Measurements from ENCODE around the gene PDZD2. TPM values are rescaled to one million over a fixed set of nuclear protein-coding genes. Genes with fewer than 3 reads are reported as not detected.
"Not testable (repeated sequence)": the region's sequence is repeated elsewhere in the genome, so short reads cannot be mapped to it uniquely, and the experiment has no call there.

The PDZD2 gene
- total RNA-seq, 4 donors from 2014 or later = 13.7 to 26.7 (median 24.1) TPM

DNA sequence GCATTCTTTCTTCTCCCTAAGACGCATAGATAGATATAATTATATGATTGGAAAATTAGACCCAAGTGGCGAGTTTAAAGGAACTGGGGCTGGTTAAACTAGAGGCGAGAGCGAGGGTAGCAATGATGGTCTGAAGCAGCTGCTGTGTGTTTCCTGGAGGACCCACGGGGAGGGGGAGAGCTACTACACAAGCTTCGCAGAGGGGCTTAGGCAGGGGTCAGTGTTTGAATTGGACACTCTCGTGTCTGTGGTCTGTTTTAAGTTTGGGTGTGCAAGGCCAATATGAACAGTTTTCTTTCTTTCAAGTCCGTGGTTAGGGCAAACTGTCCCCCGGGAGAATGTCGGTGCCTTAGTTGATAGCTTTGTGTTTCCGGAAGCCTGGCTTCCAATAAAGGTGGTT, 43.1 kb downstream of the PDZD2 start:
- Histone ChIP-seq H3K4me3 (no peak overlapping the region), H3K27ac (no peak overlapping the region), H3K36me3 (no peaks in the 10 kb centered on the region), H3K4me1 (no peaks in the 10 kb centered on the region), H3K9me3 (no peaks in the 10 kb centered on the region), H3K27me3 (no peaks in the 10 kb centered on the region)
- no peak for DNase-seq
- TF ChIP-seq POLR2A (IDR thresholded peaks at IDR 0.05) = no peak
- TF ChIP-seq, protein P1, sequence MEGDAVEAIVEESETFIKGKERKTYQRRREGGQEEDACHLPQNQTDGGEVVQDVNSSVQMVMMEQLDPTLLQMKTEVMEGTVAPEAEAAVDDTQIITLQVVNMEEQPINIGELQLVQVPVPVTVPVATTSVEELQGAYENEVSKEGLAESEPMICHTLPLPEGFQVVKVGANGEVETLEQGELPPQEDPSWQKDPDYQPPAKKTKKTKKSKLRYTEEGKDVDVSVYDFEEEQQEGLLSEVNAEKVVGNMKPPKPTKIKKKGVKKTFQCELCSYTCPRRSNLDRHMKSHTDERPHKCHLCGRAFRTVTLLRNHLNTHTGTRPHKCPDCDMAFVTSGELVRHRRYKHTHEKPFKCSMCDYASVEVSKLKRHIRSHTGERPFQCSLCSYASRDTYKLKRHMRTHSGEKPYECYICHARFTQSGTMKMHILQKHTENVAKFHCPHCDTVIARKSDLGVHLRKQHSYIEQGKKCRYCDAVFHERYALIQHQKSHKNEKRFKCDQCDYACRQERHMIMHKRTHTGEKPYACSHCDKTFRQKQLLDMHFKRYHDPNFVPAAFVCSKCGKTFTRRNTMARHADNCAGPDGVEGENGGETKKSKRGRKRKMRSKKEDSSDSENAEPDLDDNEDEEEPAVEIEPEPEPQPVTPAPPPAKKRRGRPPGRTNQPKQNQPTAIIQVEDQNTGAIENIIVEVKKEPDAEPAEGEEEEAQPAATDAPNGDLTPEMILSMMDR (IDR thresholded peaks at IDR 0.05) = no peak
- intact Hi-C loops (cut with DNase I) = no loop called here
- 56 to 70% methylated on average over 11 of the region's 11 CpGs for WGBS, 2 donors

DNA sequence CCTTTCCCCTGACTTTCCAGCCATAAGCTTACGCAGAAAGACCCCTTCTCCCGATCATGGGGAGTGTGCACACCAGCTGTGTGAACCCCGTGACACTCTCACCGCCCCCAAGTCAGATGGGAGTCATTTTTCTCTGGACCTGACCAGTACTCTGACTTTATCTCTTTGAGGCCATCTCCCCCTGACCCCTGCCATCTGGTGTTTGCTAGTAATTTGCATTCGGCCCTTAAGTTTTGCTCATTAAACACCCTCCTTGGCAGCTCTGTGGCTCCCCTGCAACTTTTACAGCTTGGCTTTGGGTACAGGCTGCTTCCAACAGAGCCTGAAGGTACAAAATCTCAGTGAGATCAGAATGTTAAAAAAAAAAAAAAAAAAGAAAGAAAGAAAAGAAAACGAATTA, 43.9 kb downstream of the PDZD2 start:
- WGBS, 2 donors = 65 to 66% methylated on average over 6 of the region's 6 CpGs
- H3K27me3 ChIP-seq = no peaks in the 10 kb centered on the region
- H3K27ac ChIP-seq = no peak overlapping the region
- no peak overlapping the region for H3K4me3 ChIP-seq
- TF ChIP-seq, protein P1 (IDR thresholded peaks at IDR 0.05) = no peak
- no peak for TF ChIP-seq POLR2A (IDR thresholded peaks at IDR 0.05)
- H3K36me3 ChIP-seq = no peaks in the 10 kb centered on the region
- DNase-seq = no peak
- no peaks in the 10 kb centered on the region for H3K9me3 ChIP-seq
- H3K4me1 ChIP-seq = no peaks in the 10 kb centered on the region
- intact Hi-C loops (cut with DNase I) = no loop called here

DNA sequence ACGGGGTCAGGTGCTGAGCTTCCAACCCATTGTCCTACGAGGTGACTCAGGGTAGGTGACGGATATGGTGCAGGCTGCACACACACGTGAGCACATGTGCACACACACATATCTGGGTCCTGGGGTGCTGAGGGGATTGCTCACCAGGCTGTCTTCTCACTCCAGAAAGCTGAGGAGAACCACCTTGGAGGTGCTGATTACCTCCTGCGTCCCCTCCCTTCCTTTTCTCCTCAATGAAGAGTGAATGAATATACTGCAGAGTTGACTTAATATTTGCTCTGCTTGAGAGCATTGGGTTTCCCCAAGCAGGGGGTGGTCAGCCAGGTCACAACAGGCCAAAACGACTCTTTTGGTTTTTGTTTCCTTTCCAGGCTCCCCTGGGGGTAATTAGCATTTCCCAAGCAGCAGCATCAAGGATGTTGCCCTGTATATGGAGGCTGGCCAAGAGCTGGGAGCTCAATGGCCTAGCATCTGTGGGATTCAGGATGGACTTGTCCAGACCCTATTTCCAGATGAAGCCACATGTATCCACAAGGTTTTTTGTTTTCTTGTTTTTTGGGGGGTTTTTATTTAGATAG, 49.7 kb downstream of the PDZD2 start:
- no peak overlapping the region for H3K27ac ChIP-seq
- WGBS, 2 donors = 45 to 57% methylated on average over 6 of the region's 6 CpGs
- H3K9me3 ChIP-seq = no peaks in the 10 kb centered on the region
- H3K36me3 ChIP-seq = no peaks in the 10 kb centered on the region
- intact Hi-C loops (cut with DNase I) = no loop called here
- no peak for DNase-seq
- H3K4me3 ChIP-seq = no peak overlapping the region
- TF ChIP-seq, protein P1 (IDR thresholded peaks at IDR 0.05) = no peak
- no peak for TF ChIP-seq POLR2A (IDR thresholded peaks at IDR 0.05)
- H3K27me3 ChIP-seq = no peaks in the 10 kb centered on the region
- no peaks in the 10 kb centered on the region for H3K4me1 ChIP-seq

DNA sequence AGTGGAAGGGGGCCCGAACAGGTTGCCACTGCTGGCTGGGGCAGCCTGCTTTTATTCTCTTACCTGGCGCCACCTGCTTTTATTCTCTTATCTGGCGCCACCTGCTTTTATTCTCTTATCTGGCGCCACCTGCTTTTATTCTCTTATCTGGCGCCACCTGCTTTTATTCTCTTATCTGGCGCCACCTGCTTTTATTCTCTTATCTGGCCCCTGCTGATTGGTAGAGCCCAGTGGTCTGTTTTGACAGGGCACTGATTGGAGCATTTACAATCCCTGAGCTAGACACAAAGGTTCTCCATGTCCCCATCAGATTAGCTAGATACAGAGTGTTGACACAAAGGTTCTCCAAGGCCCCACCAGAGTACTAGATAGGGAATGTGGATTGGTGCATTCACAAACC, 52.5 kb downstream of the PDZD2 start:
- H3K4me1 ChIP-seq; H3K4me3 ChIP-seq; H3K9me3 ChIP-seq; DNase-seq; H3K27me3 ChIP-seq; intact Hi-C loops (cut with DNase I); H3K36me3 ChIP-seq; H3K27ac ChIP-seq: not testable (repeated sequence)
- WGBS, 2 donors = 91 to 92% methylated on average over 6 of the region's 6 CpGs

DNA sequence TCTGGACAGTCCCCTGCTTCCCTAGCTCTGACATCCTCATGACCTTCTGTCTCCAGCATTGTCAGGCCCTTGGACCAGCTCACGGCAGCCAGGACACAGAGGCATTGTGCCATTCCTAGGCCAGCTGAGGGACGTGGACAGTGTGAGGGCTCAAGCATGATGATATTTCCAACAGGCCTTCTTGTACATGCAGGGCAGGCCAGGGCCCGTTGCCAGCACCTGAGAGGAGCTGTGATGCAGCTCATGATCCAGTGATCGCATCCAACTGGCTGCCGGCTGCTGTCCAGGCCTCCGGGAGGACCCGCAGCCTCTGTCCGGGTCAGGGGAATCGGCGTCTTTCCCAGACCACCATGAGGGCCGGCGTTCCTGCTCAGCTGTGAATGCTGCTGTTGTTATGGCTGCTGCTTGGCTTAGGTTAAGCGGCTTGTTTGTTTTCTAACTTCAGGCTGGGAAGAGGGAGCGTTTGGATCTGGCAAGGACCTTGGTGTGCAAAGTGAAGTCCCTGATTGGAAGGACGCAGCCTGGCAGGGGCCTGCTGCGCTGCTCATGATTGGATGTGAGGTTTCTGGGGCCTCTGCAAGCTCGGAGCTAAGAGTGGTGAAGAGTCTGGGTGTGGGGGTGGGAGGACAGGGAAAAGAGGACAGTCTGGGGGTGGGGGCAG, 53.8 kb downstream of the PDZD2 start:
- intact Hi-C loops (cut with DNase I) = no loop called here
- 64 to 74% methylated on average over 5 to 9 of the region's 17 CpGs for WGBS, 2 donors
- H3K9me3 ChIP-seq = no peaks in the 10 kb centered on the region
- no peak for TF ChIP-seq POLR2A (IDR thresholded peaks at IDR 0.05)
- TF ChIP-seq, protein P1 (IDR thresholded peaks at IDR 0.05) = no peak
- no peaks in the 10 kb centered on the region for H3K36me3 ChIP-seq
- no peak overlapping the region for H3K27ac ChIP-seq
- no peaks in the 10 kb centered on the region for H3K27me3 ChIP-seq
- H3K4me1 ChIP-seq = no peaks in the 10 kb centered on the region
- no peak for DNase-seq
- no peak overlapping the region for H3K4me3 ChIP-seq
